ENCODE measurements around the gene SPTBN1. TPM values are rescaled to one million over a fixed set of nuclear protein-coding genes. Genes with fewer than 3 reads are reported as not detected.

SPTBN1 gene
- total and polyA plus RNA-seq, 3 donors from 2014 or later, result 143 to 366 (median 278) TPM

DNA sequence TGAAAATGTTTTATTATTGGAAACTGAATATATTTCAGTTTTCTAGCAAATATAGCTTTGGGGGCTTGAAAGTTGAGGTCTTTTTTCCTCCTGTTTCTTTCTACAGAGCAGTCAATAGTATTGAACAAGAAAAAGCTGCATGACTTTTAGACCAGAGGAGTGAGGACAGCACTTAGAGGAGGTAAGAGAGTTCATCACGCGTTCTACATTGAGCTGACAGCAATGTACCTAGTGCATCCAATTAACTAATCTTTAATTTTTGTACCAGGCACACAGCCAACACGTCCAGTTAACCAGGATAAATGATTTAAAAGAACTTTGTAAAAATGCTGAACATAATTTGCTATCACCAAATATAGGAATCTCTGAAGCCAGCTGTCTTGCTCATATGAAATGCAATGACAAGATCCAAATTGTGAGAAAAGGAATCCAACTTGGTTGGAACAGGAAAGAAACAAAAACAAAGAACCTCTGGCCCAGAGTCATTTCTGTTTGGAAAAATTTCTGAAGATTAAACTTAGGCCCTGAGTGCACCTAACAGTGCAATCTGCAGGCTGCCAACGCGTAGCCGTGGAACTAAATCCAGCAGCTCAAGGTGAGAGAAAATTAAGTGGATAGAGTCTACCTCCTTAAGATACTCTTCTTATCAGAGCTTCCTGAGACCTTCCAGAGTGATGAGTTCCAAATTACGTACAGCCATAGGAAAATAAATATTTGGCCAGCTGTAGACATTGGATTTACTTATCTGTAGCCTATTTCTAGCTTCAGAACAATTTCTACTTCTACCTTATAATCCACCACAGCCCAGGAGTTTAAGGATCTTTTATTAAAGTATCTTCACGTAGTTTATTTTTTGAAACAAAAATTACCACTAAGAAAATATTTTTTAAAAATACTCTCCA is 20.6 kb upstream of the SPTBN1 start:
- 52 to 61% methylated on average over 8 of the region's 8 CpGs for WGBS, 2 donors
- Histone ChIP-seq H3K27me3 (no peaks in the 10 kb centered on the region), H3K4me1 (peaks cover 42% of the 10 kb centered on the region), H3K27ac (peak overlapping the region in 1 of 2 donors; percentile 15), H3K9me3 (no peaks in the 10 kb centered on the region), H3K36me3 (ENCODE audit: low read depth, missing control alignments) (no peaks in the 10 kb centered on the region), H3K4me3 (no peak overlapping the region)
- intact Hi-C loops (cut with DNase I; ENCODE audit: low total_unique reads), result no loop called here
- TF ChIP-seq, protein P1, sequence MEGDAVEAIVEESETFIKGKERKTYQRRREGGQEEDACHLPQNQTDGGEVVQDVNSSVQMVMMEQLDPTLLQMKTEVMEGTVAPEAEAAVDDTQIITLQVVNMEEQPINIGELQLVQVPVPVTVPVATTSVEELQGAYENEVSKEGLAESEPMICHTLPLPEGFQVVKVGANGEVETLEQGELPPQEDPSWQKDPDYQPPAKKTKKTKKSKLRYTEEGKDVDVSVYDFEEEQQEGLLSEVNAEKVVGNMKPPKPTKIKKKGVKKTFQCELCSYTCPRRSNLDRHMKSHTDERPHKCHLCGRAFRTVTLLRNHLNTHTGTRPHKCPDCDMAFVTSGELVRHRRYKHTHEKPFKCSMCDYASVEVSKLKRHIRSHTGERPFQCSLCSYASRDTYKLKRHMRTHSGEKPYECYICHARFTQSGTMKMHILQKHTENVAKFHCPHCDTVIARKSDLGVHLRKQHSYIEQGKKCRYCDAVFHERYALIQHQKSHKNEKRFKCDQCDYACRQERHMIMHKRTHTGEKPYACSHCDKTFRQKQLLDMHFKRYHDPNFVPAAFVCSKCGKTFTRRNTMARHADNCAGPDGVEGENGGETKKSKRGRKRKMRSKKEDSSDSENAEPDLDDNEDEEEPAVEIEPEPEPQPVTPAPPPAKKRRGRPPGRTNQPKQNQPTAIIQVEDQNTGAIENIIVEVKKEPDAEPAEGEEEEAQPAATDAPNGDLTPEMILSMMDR (IDR thresholded peaks at IDR 0.05), result no peak
- no peak for TF ChIP-seq POLR2A (IDR thresholded peaks at IDR 0.05)
- DNase-seq, result no peak

DNA sequence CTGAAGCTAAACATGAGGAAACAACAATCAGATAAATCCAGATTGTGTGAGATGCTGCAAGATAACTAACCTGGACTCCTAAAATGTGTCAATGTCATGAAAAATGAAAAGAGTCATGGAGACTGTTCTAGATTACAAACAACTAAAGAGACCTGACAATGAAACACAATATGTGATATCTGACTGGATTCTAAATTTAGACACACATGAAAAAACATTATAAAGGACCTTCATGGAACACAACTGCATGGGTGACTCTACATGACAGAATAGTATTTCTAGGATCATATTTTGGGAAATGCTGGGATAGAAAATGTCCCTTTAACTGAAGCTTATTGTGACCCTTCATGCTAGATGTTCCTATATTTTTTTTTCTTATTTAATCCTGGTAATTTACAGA is 18.5 kb upstream of the SPTBN1 start:
- no peaks in the 10 kb centered on the region for H3K9me3 ChIP-seq
- intact Hi-C loops (cut with DNase I; ENCODE audit: low total_unique reads), result no loop called here
- H3K27ac ChIP-seq, result no peak overlapping the region
- no peak for TF ChIP-seq POLR2A (IDR thresholded peaks at IDR 0.05)
- TF ChIP-seq, protein P1 (IDR thresholded peaks at IDR 0.05), result no peak
- H3K4me3 ChIP-seq, result no peak overlapping the region
- no peaks in the 10 kb centered on the region for H3K27me3 ChIP-seq
- H3K4me1 ChIP-seq, result peaks cover 24% of the 10 kb centered on the region
- no peak for DNase-seq
- H3K36me3 ChIP-seq (ENCODE audit: low read depth, missing control alignments), result no peaks in the 10 kb centered on the region

DNA sequence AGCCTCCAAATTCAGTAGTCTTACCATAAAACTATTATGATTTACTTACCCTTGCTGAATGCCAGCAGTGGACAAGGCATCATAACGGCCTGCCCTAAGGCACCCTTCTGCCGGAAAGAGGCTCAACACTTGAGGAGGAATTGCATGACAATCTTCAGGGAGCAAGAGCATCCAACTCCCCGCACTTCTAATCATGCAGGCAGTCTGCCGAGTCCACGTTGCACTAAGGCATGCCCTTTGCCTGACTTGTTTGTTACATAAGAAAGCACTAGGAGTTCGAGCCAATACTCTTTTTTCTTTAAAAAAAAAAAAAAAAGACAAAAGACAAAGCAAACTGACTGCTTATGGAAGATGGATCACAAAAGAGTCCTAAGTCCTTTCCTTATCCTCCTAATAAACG is 17.9 kb upstream of the SPTBN1 start:
- Histone ChIP-seq H3K4me1 (peaks cover 22% of the 10 kb centered on the region), H3K9me3 (no peaks in the 10 kb centered on the region), H3K27ac (peak overlapping the region in 1 of 2 donors; percentile 15), H3K4me3 (no peak overlapping the region), H3K27me3 (no peaks in the 10 kb centered on the region), H3K36me3 (ENCODE audit: low read depth, missing control alignments) (no peaks in the 10 kb centered on the region)
- DNase-seq, result peak; percentile 54
- TF ChIP-seq, protein P1 (IDR thresholded peaks at IDR 0.05), result no peak
- TF ChIP-seq POLR2A (IDR thresholded peaks at IDR 0.05), result no peak
- intact Hi-C loops (cut with DNase I; ENCODE audit: low total_unique reads), result no loop called here
- 36 to 37% methylated on average over 7 of the region's 7 CpGs for WGBS, 2 donors

DNA sequence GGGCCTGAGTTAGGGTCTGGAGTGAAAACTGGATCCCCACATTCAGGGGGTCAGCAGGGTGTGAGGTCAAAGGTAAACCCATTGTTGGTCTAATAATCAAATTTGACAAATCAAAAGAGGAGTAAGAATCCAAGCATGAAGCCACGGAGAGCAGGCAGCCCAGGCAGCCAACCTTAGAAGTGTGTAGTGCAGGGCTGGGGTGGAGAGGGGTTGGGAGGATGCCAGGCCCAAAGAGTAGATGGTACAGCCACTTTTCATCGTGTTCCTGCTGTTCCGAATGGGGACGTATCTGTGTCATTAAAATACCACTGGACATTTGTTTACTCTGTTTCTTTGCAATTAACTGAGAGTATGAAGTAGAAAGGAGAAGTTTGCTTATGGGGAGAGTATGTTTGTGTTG is 16.5 kb upstream of the SPTBN1 start:
- H3K9me3 ChIP-seq, result no peaks in the 10 kb centered on the region
- peak overlapping the region in 1 of 2 donors; percentile 51 for H3K27ac ChIP-seq
- H3K4me1 ChIP-seq, result peaks cover 18% of the 10 kb centered on the region
- DNase-seq, result no peak
- 56 to 72% methylated on average over 4 of the region's 4 CpGs for WGBS, 2 donors
- no peak overlapping the region for H3K4me3 ChIP-seq
- intact Hi-C loops (cut with DNase I; ENCODE audit: low total_unique reads), result no loop called here
- no peaks in the 10 kb centered on the region for H3K36me3 ChIP-seq (ENCODE audit: low read depth, missing control alignments)
- no peaks in the 10 kb centered on the region for H3K27me3 ChIP-seq
- TF ChIP-seq, protein P1 (IDR thresholded peaks at IDR 0.05), result no peak
- TF ChIP-seq POLR2A (IDR thresholded peaks at IDR 0.05), result no peak

DNA sequence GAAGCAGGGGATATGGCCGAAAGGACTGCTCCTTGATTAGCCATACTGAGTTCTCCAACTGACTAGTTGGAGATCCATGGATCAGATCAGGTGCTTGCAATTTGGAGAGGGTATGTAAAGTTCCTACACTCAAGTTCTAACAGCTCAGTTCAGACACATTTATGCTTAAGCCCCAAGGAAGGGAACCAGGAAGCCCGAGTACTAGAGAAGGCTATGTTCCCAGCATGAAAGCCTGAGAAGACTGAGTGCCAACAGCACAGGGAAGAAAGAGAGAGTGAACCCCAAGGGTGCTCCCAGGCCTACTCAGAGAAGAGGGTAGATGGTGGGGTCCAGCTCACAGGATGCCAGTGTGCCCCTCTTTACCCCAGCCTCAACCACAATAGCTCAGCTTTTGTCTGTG is 16.1 kb upstream of the SPTBN1 start:
- Histone ChIP-seq H3K27me3 (no peaks in the 10 kb centered on the region), H3K9me3 (no peaks in the 10 kb centered on the region), H3K27ac (peak overlapping the region in 1 of 2 donors; percentile 51), H3K4me1 (peaks cover 14% of the 10 kb centered on the region), H3K4me3 (no peak overlapping the region), H3K36me3 (ENCODE audit: low read depth, missing control alignments) (no peaks in the 10 kb centered on the region)
- TF ChIP-seq POLR2A (IDR thresholded peaks at IDR 0.05), result no peak
- TF ChIP-seq, protein P1 (IDR thresholded peaks at IDR 0.05), result no peak
- 54 to 62% methylated on average over 2 of the region's 2 CpGs for WGBS, 2 donors
- no peak for DNase-seq
- intact Hi-C loops (cut with DNase I; ENCODE audit: low total_unique reads), result no loop called here
